Activated CD8-positive, alpha-beta memory T cell treated with anti-CD3 and anti-CD28 coated beads, Interleukin-2, amount 50 U/mL, for 4 hours (primary cell): ENCODE data around the gene KSR2.

ENCODE experiments used
- DNase-seq: peaks from one replicate; pipeline ENCODE4 v3.0.0-alpha.2; 2020

KSR2 gene

GRCh38 chr12:117483501-117483900, 485.3 kb downstream of the KSR2 start:
- no peak for DNase-seq

DNA sequence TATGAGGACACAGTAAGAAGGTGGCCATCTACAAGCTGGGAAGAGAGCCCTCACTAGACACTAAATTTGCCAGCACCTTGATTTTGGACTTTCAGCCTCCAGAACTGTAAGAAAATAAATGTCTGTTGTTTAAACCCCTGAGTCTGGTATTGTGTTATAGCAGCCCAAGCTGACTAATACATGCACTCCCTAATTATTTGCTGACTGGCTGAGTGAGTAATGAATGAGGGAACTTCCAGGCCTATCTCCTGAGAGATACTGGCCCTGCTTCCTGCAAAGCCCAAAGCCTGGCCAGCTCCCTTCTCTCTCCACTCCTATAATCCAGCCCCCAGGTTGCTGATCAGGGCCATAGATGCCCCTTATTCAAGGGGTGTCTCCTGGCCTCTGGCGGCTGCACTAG, 487.3 kb downstream of the KSR2 start:
- no peak for DNase-seq

- no peak for DNase-seq
Measured at GRCh38 chr12:117476341-117476740, 492.4 kb downstream of the KSR2 start.

GRCh38 chr12:117473856-117474255, 494.9 kb downstream of the KSR2 start:
- no peak for DNase-seq

GRCh38 chr12:117472983-117473382, 495.8 kb downstream of the KSR2 start:
- DNase-seq: no peak

DNA sequence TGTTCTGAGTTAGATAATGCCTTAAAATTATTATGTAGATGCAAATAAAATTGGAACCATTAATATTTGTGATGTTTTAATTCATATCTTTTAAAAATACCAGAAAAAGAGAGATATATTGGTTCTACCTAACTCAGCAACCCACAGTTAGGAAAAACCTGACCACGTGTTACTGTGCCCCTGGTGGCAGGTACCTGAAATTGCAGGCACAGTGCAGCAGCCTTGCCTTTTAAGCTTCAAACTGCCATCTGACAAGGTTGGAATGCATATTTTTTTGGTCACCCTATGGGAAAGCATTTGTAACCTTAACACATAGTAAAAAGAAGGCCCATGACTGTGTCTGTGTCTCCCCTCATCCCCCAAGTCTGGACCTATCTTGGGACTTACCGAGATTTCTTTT, 498.0 kb downstream of the KSR2 start:
- DNase-seq: no peak

GRCh38 chr12:117469883-117470483, 498.8 kb downstream of the KSR2 start:
- DNase-seq: no peak

- DNase-seq: no peak
Measured at GRCh38 chr12:117468016-117468415, 500.8 kb downstream of the KSR2 start.

- DNase-seq: no peak
Measured at GRCh38 chr12:117467588-117467987, 501.2 kb downstream of the KSR2 start.

- DNase-seq: no peak
Measured at GRCh38 chr12:117466677-117467362, 502.0 kb downstream of the KSR2 start.

DNA sequence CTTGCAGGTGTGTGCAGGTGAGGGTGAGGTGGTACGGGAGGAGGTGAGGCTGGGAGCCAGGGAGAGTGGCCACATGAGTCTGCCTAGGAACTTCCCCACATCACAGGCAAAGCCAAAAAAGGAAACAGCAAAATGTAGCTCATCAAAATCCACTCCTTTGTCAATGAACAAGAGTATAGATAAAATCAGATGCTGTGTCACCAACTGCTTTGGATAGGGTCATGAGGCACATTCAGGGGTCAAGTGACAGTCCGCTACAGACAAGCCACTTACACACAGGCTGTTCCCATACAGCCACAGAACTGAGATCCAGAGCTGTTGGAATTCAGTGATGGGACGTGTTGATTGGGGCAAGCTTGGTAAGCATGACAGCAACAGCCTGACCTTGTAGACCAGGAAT, 507.1 kb downstream of the KSR2 start:
- no peak for DNase-seq

- no peak for DNase-seq
Measured at GRCh38 chr12:117459229-117459628, 509.6 kb downstream of the KSR2 start.

- no peak for DNase-seq
Measured at GRCh38 chr12:117457189-117457588, 511.6 kb downstream of the KSR2 start.

DNA sequence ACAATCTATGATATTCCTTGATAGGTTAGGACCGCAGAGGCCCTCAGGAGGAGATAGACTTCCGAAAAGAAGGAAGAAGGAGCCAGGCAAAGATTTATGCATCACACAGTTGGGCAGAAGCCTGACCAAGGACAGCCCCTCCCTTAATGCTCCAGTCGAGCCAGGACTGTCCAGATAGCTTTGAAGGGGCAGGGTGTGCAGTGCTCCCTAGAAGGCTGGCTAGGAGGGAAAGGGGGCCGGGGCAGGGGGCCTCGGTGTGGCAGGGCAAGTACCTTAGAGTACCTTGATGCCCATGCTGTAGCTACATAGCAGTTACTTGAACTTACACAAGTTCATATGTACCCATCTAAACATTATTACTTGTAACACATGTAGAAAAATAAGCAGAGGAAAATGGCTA, 512.7 kb downstream of the KSR2 start:
- DNase-seq: no peak

DNA sequence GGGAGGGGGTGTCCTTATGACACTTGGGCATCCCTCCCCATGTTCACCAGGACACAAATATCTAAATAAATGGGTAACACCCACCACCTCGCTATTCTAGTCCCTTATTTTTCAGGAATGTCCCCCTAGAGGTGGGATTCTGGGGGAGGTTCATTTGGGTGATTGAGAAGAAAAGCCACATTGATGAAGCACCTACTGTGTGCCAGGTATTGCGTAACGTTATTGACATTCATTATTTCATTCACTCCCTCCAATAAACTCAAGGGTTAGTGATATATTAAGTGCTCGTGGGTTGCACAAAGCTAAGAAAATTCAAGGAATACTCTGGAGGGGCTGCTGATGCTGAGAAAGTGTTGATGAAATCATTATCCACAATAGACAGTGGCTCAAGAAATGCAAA, 514.8 kb downstream of the KSR2 start:
- no peak for DNase-seq

- DNase-seq: no peak
Measured at GRCh38 chr12:117452112-117452511, 516.7 kb downstream of the KSR2 start.

- DNase-seq: no peak
Measured at GRCh38 chr12:117450209-117450608, 518.6 kb downstream of the KSR2 start.

- no peak for DNase-seq
Measured at GRCh38 chr12:117447665-117448366, 521.0 kb downstream of the KSR2 start.

DNA sequence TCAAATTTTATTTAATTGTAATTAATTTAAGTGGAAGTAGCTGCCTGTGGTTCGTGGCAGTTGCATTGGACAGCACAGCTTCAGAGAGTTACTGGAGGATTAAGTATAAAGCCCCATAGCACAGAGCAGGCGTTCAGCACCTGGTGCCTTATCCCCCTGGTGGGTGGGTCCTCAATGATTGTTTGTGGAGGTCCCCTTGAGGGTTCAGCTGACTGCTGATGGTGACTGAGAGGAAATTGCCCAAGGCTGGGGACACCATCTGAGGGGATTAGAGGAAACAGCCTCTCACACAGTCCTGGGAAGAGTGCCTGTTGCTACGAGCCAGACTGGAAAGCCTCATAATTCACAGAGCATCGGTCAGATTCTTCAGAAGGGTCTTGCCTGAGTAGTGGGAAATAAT, 524.0 kb downstream of the KSR2 start:
- no peak for DNase-seq

DNA sequence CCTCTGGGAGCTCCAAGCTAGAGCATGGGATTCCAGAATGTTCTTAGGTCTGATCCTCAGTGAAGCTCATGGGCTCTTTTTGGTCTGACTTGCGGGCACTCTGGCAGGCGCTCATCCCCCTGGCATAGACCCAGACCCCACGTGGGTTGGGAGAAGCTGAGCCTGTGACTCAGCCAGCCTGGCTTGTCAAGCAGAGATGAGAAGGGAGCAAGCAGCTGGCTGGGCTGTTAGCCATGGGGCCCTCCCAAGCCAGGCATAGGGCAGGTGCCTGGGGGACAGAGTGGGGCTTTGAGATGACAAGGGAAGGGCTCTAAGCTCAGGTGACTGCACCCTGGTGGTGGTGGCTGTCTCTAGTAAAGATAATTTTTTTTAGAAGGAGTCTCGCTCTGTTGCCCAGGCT, 527.0 kb downstream of the KSR2 start:
- DNase-seq: no peak

- no peak for DNase-seq
Measured at GRCh38 chr12:117440384-117440783, 528.4 kb downstream of the KSR2 start.

DNA sequence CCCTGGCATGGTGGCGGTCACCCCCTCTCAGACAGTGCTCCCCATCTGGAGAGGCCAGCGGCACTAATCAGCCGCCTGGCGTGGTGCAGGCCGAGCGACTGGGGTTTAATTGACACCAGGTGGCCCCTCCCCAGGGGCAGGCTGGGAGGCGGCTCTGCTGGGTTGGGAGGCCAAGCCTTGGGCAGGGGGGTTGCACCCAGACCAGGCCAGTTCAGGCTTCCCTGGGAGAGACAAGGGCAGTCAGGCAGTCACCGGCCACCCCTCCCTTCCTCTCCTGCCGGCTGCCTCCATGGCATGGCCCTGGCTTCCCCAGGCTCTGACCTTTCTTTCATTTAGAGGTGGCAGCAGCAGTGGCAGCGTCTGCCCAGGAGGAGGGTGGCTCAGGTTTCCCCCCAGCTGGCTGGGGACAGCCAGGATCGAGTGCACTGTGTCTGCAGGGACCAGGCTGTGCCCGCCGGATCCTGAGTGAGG, 529.2 kb downstream of the KSR2 start:
- no peak for DNase-seq

DNA sequence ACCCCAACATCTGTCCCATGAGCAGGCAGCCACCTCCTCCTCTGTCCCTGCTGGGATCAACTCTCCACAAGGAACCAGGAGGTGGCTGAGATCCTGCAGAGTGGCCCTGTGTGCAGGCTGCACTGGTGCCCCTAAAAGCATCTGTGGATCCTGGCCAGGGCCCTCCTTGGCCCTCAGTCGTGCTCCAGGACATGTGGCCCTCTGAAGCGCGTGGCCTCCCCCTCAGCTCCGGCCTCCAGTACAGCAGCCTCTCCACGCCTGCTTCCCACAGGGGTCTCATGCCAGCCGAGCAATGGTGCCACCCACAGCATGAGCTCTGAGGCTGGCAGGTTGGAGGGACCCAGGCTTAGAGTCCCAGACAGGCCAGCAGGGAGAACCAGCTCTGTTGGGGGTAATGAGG, 530.0 kb downstream of the KSR2 start:
- DNase-seq: no peak

DNA sequence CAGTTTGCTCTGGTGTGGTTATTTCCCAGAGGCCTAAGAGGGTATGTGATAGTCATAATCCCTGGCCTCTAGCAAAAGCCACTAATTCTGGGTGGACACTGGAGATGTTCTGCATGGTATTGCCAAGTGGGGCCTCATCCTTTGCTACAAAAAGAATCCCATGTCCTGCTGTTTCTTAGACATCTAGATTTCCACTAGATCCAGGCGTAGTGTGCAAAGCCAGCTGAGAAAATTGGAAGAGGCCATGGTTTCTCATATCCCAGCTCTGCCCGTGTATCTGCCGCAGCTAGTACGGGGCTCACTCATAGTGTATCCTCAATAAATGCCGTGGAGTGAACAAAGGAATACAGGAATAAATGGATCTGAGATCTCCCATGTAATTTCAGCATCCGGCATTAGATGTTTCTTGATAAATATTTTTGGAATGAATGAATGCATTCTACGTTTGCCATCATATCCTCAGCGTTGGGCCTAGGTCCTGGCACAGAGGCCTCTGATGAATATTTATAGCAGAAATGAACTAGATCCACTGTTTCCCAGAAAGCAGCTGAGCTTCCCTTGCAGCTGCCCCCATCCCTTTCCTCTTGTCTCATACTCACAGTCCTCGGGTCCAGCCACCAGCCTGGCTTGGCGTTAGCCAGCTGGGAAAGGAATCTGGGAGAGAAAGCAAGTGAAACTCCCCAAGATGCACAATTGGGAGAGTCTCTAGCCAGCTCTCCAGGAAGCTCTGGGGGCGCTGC, 531.1 kb downstream of the KSR2 start:
- no peak for DNase-seq
